ENCODE measurements around the gene DCLRE1A. TPM values are rescaled to one million over a fixed set of nuclear protein-coding genes. Genes with fewer than 3 reads are reported as not detected.

DCLRE1A gene
- total and polyA plus RNA-seq, 2 experiments from 2014 or later = 2.5 to 3.2 TPM

GRCh38 chr10:113858541-113858940, 4.7 kb upstream of the DCLRE1A start:
- no peak for TF ChIP-seq EZH2phosphoT487 (IDR thresholded peaks at IDR 0.05; ENCODE audit: insufficient read depth, low read depth)
- no peak for TF ChIP-seq EZH2 (IDR thresholded peaks at IDR 0.05; ENCODE audit: insufficient read depth, poor library complexity, severe bottlenecking)
- Histone ChIP-seq H3K4me3 (no peak overlapping the region), H3K27ac (no peak overlapping the region)

GRCh38 chr10:113857210-113857609, 3.3 kb upstream of the DCLRE1A start:
- Histone ChIP-seq H3K27me3 (replicated peaks; ENCODE audit: insufficient read depth) (no peaks in the 10 kb centered on the region), H3K27ac (no peak overlapping the region), H3K4me1 (ENCODE audit: insufficient read depth) (peaks cover 27% of the 10 kb centered on the region), H3F3A (ENCODE audit: insufficient read depth) (no peaks in the 10 kb centered on the region), H3K9ac (0 out of 2 replicates have a peak overlapping the region, but pooled peaks have one; percentile 93), H3K79me2 (ENCODE audit: insufficient read depth) (peaks cover 58% of the 10 kb centered on the region), H3K9me2 (ENCODE audit: insufficient read depth) (no peaks in the 10 kb centered on the region), H3K9me3 (ENCODE audit: low read depth) (no peaks in the 10 kb centered on the region), H3K4me3 (peak overlapping the region; percentile 92; the same call in 1 of the 2 replicates), H4K20me1 (ENCODE audit: insufficient read depth) (no peaks in the 10 kb centered on the region), H2AFZ (no peak overlapping the region), H3K4me2 (ENCODE audit: unreplicated experiment) (peak overlapping the region; percentile 89), H3K36me3 (ENCODE audit: low read depth) (peaks cover 19% of the 10 kb centered on the region)
- in situ Hi-C loops (cut with MboI) = no loop called here
- peak; percentile 30 for DNase-seq
- TF ChIP-seq EZH2phosphoT487 (IDR thresholded peaks at IDR 0.05; ENCODE audit: insufficient read depth, low read depth) (no peak), EZH2 (IDR thresholded peaks at IDR 0.05; ENCODE audit: insufficient read depth, poor library complexity, severe bottlenecking) (no peak)

More at GRCh38 chr10:113858541-113858940, 4.7 kb upstream of the DCLRE1A start:
- H3K4me1 ChIP-seq (ENCODE audit: insufficient read depth) = peaks cover 24% of the 10 kb centered on the region
- peaks cover 19% of the 10 kb centered on the region for H3K36me3 ChIP-seq (ENCODE audit: low read depth)
- no peaks in the 10 kb centered on the region for H3K9me2 ChIP-seq (ENCODE audit: insufficient read depth)
- H3K79me2 ChIP-seq (ENCODE audit: insufficient read depth) = peaks cover 58% of the 10 kb centered on the region
- WGBS, 2 experiments (ENCODE audit: low coverage in 1 of 2, low lambda C conversion rate in 2 of 2, missing lambda C conversion rate in 2 of 2) = 76 to 78% methylated on average over 2 of the region's 2 CpGs
- H3K4me2 ChIP-seq (ENCODE audit: unreplicated experiment) = no peak overlapping the region
- H2AFZ ChIP-seq = no peak overlapping the region
- H3K9ac ChIP-seq = no peak overlapping the region
- no peaks in the 10 kb centered on the region for H3K27me3 ChIP-seq (replicated peaks; ENCODE audit: insufficient read depth)
- no peaks in the 10 kb centered on the region for H3K9me3 ChIP-seq (ENCODE audit: low read depth)
- no peaks in the 10 kb centered on the region for H4K20me1 ChIP-seq (ENCODE audit: insufficient read depth)
- peak; percentile 64 for DNase-seq
- in situ Hi-C loops (cut with MboI) = no loop called here
- H3F3A ChIP-seq (ENCODE audit: insufficient read depth) = no peaks in the 10 kb centered on the region

GRCh38 chr10:113856563-113856962, 2.7 kb upstream of the DCLRE1A start:
- H3K9me3 ChIP-seq (ENCODE audit: low read depth) = no peaks in the 10 kb centered on the region
- peaks cover 58% of the 10 kb centered on the region for H3K79me2 ChIP-seq (ENCODE audit: insufficient read depth)
- H3K9ac ChIP-seq = peak overlapping the region; percentile 93; the same call in 1 of the 2 replicates
- in situ Hi-C loops (cut with MboI) = no loop called here
- H3K4me2 ChIP-seq (ENCODE audit: unreplicated experiment) = peak overlapping the region; percentile 89
- H3F3A ChIP-seq (ENCODE audit: insufficient read depth) = no peaks in the 10 kb centered on the region
- H3K36me3 ChIP-seq (ENCODE audit: low read depth) = peaks cover 19% of the 10 kb centered on the region
- DNase-seq = peak; percentile 40
- no peaks in the 10 kb centered on the region for H4K20me1 ChIP-seq (ENCODE audit: insufficient read depth)
- no peak overlapping the region for H3K27ac ChIP-seq
- TF ChIP-seq EZH2 (IDR thresholded peaks at IDR 0.05; ENCODE audit: insufficient read depth, poor library complexity, severe bottlenecking) = no peak
- no peak for TF ChIP-seq EZH2phosphoT487 (IDR thresholded peaks at IDR 0.05; ENCODE audit: insufficient read depth, low read depth)
- peak overlapping the region; percentile 46 for H2AFZ ChIP-seq
- no peaks in the 10 kb centered on the region for H3K9me2 ChIP-seq (ENCODE audit: insufficient read depth)
- H3K4me1 ChIP-seq (ENCODE audit: insufficient read depth) = peaks cover 27% of the 10 kb centered on the region
- peak overlapping the region; percentile 92 for H3K4me3 ChIP-seq
- WGBS, 2 experiments (ENCODE audit: low coverage in 1 of 2, low lambda C conversion rate in 2 of 2, missing lambda C conversion rate in 2 of 2) = 4 to 14% methylated on average over 1 of the region's 1 CpG
- H3K27me3 ChIP-seq (replicated peaks; ENCODE audit: insufficient read depth) = no peaks in the 10 kb centered on the region

GRCh38 chr10:113854761-113855588, 1.1 kb upstream of the DCLRE1A start:
- in situ Hi-C loops (cut with MboI) = no loop called here
- WGBS, 2 experiments (ENCODE audit: low coverage in 1 of 2, low lambda C conversion rate in 2 of 2, missing lambda C conversion rate in 2 of 2) = 1 to 2% methylated on average over 47 to 61 of the region's 62 CpGs
- Histone ChIP-seq H4K20me1 (ENCODE audit: insufficient read depth) (no peaks in the 10 kb centered on the region), H3F3A (ENCODE audit: insufficient read depth) (no peaks in the 10 kb centered on the region), H2AFZ (peak overlapping the region; percentile 98), H3K4me3 (peak overlapping the region; percentile 92), H3K27ac (peak overlapping the region; percentile 77), H3K27me3 (replicated peaks; ENCODE audit: insufficient read depth) (no peaks in the 10 kb centered on the region), H3K36me3 (ENCODE audit: low read depth) (0 out of 2 replicates have a peak, but pooled peaks cover 6% of the 10 kb centered on the region), H3K4me1 (ENCODE audit: insufficient read depth) (peaks cover 27% of the 10 kb centered on the region), H3K9ac (peak overlapping the region; percentile 93), H3K79me2 (ENCODE audit: insufficient read depth) (peaks cover 49% of the 10 kb centered on the region), H3K9me3 (ENCODE audit: low read depth) (no peaks in the 10 kb centered on the region), H3K4me2 (ENCODE audit: unreplicated experiment) (peak overlapping the region; percentile 89), H3K9me2 (ENCODE audit: insufficient read depth) (no peaks in the 10 kb centered on the region)
- TF ChIP-seq EZH2 (IDR thresholded peaks at IDR 0.05; ENCODE audit: insufficient read depth, poor library complexity, severe bottlenecking) (no peak), EZH2phosphoT487 (IDR thresholded peaks at IDR 0.05; ENCODE audit: insufficient read depth, low read depth) (no peak)
- DNase-seq = peak; percentile 79

All from GM23248 (cell line).